C4-2B (cell line): ENCODE results near the gene SIGLEC11.

Experiments used
- ZFX ChIP-seq: fragments of 450-650 bp; IDR thresholded peaks from 2 replicates; pipeline ENCODE4 v1.6.1; 2017
- TF ChIP-seq, protein P1 (sequence below): fragments of 450-650 bp; conservative IDR thresholded peaks from 2 replicates; pipeline ENCODE4 v1.5.1; 2017; ENCODE audit warnings: mild to moderate bottlenecking

DNA sequence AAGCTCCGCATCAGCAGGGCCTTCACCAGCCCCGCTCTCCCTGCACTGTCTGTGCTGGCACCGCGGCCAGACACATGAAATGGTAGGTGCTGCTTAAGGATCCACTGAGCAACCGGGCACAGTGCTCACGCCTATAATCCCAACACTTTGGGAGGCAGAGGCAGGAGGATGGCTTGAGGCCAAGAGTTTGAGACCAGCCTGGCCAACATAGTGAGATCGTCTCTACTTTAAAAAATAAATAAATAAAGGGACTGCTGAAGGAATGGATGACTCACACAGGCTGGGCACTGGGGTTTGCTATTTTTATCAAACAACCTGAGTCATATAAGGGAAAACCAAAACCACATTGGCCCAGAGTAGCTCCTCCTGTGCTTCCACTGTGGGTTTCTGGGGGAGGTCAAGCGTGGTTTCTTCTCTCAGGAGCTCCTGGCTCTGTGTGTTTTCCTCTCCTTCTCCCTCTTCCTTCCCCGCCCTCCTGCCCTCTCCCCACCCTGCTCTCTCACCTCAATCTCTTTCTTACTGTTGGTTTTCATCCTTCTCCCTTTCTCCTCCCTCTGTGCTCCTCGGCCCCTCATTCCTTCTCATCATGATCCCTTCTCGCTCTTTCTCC is 42.9 kb upstream of the SIGLEC11 start:
- TF ChIP-seq, protein P1, sequence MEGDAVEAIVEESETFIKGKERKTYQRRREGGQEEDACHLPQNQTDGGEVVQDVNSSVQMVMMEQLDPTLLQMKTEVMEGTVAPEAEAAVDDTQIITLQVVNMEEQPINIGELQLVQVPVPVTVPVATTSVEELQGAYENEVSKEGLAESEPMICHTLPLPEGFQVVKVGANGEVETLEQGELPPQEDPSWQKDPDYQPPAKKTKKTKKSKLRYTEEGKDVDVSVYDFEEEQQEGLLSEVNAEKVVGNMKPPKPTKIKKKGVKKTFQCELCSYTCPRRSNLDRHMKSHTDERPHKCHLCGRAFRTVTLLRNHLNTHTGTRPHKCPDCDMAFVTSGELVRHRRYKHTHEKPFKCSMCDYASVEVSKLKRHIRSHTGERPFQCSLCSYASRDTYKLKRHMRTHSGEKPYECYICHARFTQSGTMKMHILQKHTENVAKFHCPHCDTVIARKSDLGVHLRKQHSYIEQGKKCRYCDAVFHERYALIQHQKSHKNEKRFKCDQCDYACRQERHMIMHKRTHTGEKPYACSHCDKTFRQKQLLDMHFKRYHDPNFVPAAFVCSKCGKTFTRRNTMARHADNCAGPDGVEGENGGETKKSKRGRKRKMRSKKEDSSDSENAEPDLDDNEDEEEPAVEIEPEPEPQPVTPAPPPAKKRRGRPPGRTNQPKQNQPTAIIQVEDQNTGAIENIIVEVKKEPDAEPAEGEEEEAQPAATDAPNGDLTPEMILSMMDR: no peak
- no peak for TF ChIP-seq ZFX
